GM18870 (cell line): ENCODE measurements around the gene TMEM179.
"Not testable (repeated sequence)": the region's sequence is repeated elsewhere in the genome, so short reads cannot be mapped to it uniquely, and the experiment has no call there.

Experiments used
- ATAC-seq: cut with Tn5 transposase; IDR thresholded peaks from one replicate; pipeline ENCODE4 v1.9.1; 2021; ENCODE audit warnings: moderate library complexity; ENCODE audit not compliant: unreplicated experiment

TMEM179 gene

GRCh38 chr14:104638190-104638589, 33.6 kb upstream of the TMEM179 start:
- ATAC-seq: no peak

GRCh38 chr14:104637546-104638003, 33.0 kb upstream of the TMEM179 start:
- ATAC-seq: no peak

DNA sequence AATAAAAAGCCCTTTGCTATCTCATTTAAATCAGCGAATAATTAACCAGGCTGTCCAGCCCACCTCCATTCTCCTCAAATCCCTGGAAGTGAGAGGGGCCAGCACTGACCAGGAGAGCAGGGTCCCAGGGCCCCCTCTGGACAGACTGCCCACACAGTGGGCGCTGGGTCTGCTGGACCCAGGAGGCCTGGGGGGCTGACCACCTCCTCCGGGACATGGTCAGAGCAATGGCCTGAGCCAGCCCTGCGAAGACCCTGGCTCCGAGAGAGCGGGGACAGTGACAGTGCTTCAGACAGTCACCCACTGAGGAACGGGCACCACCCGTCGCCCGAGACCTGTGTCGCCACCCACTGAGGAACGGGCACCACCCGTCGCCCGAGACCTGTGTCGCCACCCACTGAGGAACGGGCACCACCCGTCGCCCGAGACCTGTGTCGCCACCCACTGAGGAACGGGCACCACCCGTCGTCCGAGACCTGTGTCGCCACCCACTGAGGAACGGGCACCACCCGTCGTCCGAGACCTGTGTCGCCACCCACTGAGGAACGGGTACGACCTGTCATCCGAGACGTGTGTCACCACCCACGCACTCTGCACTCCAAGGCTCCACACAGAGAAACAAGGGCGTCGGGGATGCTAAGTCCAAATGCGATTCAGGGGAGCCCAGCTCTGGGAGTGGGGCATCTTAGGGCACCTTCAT, 32.4 kb upstream of the TMEM179 start:
- ATAC-seq: not testable (repeated sequence)

DNA sequence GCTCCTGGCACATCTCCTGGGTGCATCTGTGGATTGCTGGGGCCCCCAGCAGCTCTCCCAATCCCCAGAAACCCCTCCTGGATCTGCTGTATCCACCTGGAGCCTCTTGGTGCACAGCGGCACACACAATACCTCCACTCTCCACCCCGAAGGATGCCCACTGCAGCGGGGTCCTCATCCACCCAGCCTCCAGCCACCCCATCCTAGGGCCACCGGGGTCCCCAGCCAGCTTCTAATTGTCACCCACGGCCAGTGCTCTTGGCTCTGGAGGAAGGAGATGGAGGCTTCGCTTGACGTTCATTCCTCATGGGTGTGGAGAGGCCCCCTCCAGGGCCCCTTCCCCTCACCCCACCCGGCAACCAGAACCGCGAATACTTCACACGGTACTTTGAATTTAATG, 31.6 kb upstream of the TMEM179 start:
- no peak for ATAC-seq

- ATAC-seq: no peak
These were observed 31.1 kb upstream of the TMEM179 start for GRCh38 chr14:104635717-104636116.

DNA sequence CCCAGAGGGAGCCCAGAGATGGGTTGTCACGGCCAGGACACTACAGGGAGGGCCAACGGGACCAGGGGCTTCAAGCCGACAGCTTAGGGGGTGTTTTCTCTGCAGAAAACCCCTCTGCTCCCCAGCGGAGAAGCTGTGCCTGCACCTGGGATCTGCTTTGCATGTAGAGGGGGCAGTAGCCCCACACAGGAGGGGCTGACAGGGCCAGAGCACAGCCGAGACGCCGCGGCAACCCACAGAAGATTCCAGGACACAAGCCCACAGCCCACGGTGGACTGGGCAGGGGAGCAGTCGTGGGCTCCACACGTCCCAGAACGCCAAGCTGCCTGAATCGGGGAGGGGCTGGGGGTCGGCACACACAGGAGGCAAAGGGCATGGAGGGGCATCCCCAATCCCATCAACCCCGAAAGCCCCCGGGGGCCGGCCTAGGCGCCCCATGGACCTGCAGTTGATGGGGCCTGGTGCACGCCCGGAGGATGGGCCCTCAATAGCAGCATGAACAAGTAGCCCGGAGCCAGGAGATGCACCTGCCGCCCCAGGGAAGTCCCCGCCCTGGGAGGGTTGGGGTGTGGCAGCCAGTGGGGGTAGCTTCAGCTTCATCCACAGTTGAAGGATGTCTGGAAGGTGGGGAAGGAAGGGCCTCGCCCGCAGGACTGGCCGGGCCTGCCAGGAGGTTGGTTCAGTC, 30.5 kb upstream of the TMEM179 start:
- ATAC-seq: no peak

DNA sequence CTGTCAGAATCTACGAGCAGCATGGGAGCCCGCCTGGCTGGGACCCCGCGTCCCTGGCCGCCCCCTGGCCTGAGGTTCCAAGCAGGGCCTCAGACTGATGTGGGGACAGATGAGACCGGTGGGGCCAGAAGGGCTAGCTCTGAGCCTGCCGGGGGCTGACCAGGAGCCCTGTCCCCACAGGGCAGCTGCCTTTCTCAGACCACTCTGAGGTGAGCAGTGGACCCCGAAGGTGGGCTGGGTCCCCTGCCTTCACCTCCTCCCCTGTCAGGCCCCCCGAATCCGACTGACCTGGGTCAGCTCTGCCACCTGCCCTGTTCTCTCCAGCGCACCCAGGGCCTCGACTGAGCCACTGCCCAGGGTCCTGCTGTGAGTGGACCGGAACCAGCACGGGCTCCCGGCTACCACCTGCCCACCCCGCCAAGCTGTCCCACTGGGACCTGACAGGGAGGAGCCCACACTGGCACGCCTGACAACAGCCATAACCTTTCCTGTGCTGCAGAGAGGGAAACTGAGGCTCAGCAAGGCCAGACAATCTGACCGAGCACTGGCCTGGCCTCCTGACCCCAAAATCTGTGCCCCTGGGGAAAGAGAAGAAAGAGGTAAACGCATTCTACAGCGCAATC, 29.7 kb upstream of the TMEM179 start:
- ATAC-seq: no peak

DNA sequence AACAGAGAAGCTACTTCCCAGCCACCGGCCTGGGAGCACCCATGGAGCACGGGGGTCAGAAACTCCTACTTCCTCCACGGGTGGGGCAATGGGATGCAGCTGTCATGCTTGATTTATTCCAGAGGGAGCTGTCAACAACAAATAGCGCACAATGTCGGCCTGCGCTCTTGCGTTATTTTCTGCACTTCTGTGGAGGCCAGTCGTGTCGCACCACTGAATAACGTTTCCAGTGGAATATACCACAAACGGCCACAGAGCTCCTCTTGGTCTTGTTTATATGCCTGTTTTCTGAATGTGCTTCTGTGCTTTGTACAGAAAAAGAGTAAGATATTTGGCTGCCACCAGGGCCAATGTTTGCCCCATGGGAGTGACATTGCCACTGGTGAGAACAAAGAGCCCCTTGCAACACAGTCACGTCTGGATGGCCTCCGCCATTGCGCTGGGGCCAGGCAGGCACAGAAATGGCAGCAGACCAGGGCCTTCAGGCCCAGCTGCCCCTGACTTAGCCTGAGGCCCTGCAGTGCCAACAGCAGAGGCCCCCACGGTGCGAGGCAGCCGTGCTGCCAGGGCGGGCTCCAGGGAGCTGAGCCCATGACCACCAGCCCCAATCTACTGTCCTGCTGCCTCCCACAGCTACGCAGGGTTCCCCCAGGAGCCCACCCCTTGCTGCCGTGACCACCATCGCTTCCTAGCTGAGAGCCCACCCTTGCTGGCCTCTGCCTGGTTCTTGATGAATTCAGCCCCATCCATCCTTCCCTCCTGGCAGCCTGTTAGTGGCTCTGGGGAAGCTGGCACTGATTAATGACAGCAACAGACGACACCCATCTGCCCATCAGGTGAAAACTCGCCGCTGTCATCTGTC, 28.9 kb upstream of the TMEM179 start:
- ATAC-seq: no peak

DNA sequence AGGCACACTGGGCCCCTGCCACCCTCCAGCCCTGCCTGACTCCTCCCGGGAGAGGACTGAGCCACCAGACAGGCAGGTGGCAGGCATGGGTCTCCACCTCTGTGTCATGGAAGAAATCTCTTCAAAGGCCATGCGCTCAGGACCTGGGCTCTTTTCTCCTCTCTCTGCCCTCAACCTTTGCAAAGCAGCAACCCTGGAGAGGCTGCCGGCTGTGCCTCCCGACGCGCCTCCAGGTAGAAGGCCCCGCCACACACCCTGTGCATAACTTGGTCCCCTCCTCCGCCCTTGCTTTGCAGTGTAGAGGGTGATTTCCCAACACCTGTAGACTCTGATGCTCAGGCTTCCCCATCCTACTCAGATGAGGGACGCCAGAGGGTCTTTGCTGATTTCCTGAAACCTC, 28.2 kb upstream of the TMEM179 start:
- ATAC-seq: no peak

DNA sequence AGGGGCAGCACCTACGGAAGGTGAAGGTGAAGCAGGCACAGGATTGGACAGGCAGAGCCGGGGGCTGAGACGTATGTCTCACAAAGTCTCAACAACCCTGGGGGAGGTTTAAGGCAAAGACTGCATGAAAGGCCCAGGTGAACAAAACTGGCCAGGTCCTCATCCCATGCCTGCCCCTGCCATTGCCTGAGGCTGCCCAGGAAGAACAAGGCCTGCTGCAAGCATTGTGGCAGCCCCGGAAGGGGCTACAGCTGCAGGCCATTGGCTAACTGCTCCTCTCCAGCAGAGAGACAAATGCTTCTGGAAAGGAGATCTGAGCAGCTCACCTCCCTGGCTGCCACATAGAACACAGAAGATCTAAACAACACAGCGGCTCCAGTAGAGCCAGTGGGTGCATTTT, 20.4 kb upstream of the TMEM179 start:
- ATAC-seq: no peak

DNA sequence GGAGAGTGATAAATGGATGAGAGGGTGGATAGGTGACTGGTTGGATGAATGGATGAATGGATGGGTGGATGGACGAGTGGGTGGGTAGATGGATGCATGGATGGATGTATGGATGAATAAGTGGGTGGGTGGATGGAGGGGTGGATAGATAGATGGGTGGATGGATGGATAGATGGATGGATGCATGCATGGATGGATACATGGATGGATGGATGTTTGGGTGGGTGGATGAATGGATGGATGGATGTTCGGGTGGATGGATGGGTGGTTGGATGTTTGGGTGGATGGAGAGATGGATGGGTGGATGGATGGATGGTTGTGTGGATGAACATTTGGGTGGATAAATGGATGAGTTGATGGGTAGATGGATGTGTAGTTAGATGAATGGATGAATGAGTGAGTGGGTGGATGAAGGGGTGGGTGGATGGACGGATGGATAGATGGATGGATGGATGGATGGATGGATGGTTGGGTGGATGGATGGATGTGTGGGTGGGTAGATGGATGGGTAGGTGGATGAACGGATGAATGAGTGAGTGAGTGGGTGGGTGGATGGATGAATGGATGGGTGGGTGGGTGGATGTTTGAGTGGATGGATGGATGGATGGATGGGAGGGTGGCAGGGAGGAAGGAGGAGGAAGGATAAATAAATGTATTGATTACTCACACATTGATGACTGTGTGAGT, 9.7 kb upstream of the TMEM179 start:
- ATAC-seq: no peak

DNA sequence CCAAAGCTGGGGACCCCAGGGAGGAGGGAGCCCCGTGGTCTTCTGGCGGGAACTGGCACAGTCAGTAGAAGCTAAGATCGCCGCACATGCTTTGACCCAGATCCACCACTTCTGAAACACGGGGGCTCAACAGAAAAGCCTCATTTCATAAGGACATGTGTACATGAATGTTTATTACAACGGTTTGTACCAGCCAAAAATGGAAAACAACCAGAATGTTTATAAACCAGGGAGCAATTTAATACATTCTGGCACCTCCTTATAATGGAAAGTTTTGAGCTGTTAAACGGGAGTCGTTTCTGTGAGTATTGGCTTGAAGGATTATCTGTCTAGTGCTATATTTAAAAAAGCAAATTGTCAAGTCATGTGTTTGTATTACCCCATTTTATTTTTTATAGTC, 7.3 kb upstream of the TMEM179 start:
- no peak for ATAC-seq

DNA sequence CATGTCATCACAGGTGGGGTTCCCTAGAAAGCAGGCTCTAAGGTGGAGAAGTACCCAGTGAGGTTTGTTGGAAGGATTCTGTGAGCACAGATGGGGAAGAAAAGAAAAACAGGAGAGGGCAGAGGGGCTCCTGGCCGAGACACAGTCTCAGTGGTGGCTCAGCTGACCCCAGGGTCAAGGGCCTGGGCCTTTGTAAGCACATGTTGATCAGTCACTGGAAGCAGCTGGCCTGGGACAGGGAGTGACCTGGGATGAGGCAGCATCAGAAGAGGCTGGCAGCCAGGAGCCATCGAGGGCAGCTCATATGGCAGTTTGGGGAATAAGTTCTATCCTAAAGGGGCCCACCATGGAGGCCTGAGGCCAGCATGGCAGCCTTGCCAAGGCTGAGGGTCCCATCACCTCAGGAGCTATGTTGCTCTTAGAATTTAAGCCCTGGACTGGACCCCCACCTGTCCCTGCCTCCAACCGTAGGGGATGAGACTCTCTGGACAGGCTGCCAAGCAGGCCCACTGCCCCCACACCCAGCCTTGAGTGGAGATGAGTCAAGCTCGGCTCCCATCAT, 6.3 kb upstream of the TMEM179 start:
- ATAC-seq: no peak

DNA sequence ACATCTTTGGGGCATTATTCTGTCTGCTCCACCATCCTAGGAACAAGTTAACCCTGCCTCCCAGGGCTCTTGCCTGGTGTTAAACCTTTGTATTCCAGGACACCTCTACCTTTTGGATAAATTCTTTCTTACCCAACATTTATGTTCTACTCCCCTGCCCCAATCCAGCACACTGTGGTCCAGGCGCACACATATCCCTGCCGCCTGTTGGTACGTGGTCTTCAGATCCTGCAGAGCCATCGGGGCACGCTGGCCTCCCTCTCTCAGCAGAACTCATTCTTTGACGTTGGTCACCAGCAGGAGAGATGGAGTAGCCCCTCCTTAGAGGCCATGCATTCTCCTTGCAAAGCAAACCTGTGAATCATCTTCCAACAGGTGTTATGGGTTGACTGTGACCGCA, 5.1 kb upstream of the TMEM179 start:
- no peak for ATAC-seq

DNA sequence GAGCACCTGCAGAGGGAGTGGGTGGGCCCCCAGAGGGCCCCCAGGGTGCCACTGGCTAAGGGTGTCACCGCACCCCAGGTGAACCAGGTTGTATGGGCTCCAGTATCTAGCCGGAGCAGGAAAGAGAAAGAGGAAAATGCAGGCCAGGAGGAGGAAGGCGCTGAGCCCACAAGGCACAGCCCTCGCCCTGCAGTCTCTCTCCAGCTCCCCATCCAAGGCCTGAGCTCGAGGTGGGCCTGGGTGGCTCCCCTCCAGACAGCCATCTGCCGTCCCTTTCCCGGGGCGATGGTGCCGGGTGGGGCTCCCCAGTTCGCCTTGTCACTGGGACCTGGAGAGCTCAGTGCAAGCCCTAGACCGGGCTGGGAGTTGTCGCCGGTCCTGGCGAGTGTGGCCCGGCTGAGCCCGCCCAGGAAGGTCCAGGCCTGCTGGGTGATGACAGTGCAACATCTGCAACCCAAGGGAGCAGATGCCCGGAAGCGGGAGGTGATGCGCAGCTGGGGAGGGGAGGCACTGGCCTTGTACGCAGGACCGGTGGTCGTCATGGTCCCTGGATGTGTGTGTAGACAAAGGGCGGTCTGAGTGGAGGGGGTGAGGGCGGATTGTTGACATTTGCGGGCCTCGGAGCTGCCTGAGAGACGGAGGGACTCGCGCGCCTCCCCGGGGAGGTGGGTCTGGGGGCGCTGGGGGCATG, 716 bp downstream of the TMEM179 start:
- ATAC-seq: no peak

DNA sequence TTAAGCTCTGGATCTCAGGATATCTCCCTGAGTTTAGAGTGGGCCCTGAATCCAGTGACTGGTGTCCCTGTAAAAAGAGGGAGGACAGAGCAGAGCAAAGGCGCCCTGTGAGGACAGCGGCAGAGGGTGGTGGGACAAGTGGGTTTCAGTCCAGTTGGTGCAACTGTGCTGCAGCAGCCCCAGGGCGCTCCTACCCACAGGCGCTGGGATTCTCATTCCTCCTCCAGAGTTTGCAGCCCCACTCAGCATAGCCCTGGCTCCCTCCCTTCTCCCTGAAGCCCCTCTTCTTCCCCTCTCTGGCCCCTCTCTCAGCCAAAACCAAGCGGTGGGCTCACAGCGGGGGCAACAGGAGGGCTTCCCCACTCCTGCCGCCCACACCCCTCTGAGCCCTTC, 1.6 kb downstream of the TMEM179 start:
- no peak for ATAC-seq

DNA sequence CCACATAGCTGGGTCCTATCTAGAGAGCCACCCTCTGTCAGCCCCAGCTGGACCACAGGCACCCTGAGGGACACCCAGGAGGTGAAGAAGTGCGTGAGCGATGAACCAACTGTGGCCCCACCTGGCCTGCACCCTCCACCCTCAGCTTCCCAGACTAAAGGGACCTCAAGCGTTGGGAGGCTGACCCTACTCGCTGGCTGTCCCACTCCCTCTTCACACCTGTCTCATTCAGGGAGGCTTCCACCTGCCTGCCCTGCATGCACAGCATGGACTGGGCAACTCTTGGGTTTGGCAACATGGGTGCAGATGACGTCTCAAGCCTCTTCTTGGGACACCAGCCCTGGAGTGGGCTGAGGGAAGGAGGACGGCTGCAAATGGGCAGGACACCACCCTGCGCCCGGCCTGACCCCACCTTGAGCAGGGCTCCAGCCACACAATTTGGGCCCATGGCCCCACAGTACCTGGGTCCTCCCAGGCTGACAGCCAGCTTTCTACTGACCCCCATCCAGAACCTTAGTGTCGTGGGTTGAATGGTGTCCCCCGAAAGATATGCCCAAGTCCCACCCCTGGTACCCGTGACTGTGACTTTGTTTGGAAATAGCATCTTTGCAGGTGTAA, 2.1 kb downstream of the TMEM179 start:
- ATAC-seq: no peak

GRCh38 chr14:104601786-104602185, 2.8 kb downstream of the TMEM179 start:
- no peak for ATAC-seq

GRCh38 chr14:104600805-104601204, 3.8 kb downstream of the TMEM179 start:
- no peak for ATAC-seq
